Prostate gland (tissue), 2 donors: ENCODE data around the gene UST. TPM values are rescaled to one million over a fixed set of nuclear protein-coding genes. Genes with fewer than 3 reads are reported as not detected.

Experiments
- DNase-seq: peaks from one replicate; pipeline ENCODE4 v3.0.0-alpha.2; 2019; ENCODE audit warnings: low spot score
- H3K27ac ChIP-seq, 2 donors: fragments of 200-600 bp; sonication (generic); 2 replicates each; pipeline ENCODE4 v1.5.1; 2017 to 2019
- H3K27me3 ChIP-seq: fragments of 200-600 bp; sonication (generic); replicated peaks from 2 replicates; pipeline ENCODE4 v1.5.1; 2019; ENCODE audit not compliant: insufficient read depth
- H3K36me3 ChIP-seq, 2 donors: fragments of 200-600 bp; sonication (generic); 1 replicate in 1 of 2; 2 replicates in 1 of 2; pipeline versions ENCODE4 v1.5.1 to v1.8.1; 2017 to 2019
- H3K4me1 ChIP-seq: fragments of 200-600 bp; sonication (generic); replicated peaks from 2 replicates; pipeline ENCODE4 v1.5.1; 2019
- H3K4me3 ChIP-seq, 2 donors: fragments of 200-600 bp; sonication (generic); 2 replicates each; pipeline ENCODE4 v1.5.1; 2017 to 2019
- H3K9me3 ChIP-seq: fragments of 200-600 bp; sonication (generic); 2 replicates; pipeline ENCODE4 v1.5.1; 2017
- CTCF ChIP-seq, 4 experiments: fragments of 200-600 bp in 2 of 4; fragments of 450-650 bp in 2 of 4; sonication (generic) in 2 of 4; IDR thresholded peaks; 1 replicate in 3 of 4; 2 replicates in 1 of 4; pipeline ENCODE4 v1.5.1; 2016 to 2019; ENCODE audit warnings: antibody characterized with exemption in 4 of 4, mild to moderate bottlenecking in 2 of 4, moderate library complexity in 2 of 4
- POLR2A ChIP-seq: fragments of 450-650 bp; IDR thresholded peaks from one replicate; pipeline ENCODE4 v1.6.1; 2016; ENCODE audit warnings: antibody characterized with exemption, mild to moderate bottlenecking
- POLR2AphosphoS5 ChIP-seq: sonication (generic); formaldehyde crosslinking; IDR thresholded peaks from one replicate; pipeline ENCODE4 v1.6.1; 2017; ENCODE audit warnings: antibody characterized with exemption
- WGBS: methylation state at CpG from one replicate; pipeline ENCODE4 v1.1.5; 2018; 5-methylcytosine and 5-hydroxymethylcytosine counted together
- intact Hi-C: fragments of 100-400 bp; cut with DNase I; formaldehyde crosslinking; loops from one replicate; pipeline ENCODE4 v1.14.2; 2022
- total RNA-seq, 2 donors: library from RNA; depleted of rRNA; stranded (reverse); fragments of >200 nt; gene quantifications; one replicate each; pipeline ENCODE4 v1.1.0, GENCODE V29; 2016

The UST gene
- total RNA-seq, 2 donors from 2014 or later = 6.6 to 12.9 TPM

DNA sequence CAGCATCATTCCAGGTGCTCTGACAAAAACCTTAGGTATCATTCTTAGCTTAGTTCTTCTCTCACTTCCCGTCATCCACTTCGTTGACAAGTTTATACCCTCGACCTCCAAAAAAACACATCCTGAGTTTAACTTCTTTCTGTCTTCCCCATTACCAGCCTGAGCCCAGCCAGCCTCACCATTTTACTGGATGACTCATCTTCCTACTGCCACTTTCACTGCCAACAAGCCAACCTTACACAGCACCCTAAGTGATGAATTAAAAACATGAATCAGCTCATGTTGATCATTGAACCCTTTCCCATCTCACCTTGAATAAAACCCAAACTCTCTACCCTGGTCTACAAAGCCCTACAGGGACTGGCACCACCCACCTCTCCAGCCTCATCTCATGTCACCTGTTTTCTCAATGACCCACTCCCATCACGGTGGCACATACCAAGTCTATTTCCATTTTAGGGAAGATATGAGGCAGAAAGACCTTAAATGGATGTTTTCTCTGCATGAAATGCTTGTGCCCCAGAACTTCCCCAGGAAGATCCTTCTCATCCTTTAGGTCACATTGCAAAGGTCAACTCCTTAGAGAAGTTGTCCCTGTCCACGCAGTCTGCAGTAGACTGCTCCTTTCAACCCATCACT is 9.9 kb upstream of the UST start:
- no peak for TF ChIP-seq CTCF (IDR thresholded peaks at IDR 0.05)
- TF ChIP-seq POLR2AphosphoS5 = no peak
- no peak for TF ChIP-seq POLR2A
- intact Hi-C loops = no loop called here
- Histone ChIP-seq H3K36me3 (no peaks in the 10 kb centered on the region), H3K4me1 (no peaks in the 10 kb centered on the region), H3K4me3 (no peak overlapping the region), H3K27me3 (no peaks in the 10 kb centered on the region), H3K27ac (no peak overlapping the region), H3K9me3 (no peaks in the 10 kb centered on the region)
- 87% methylated on average over 5 of the region's 5 CpGs for WGBS
- DNase-seq = no peak

DNA sequence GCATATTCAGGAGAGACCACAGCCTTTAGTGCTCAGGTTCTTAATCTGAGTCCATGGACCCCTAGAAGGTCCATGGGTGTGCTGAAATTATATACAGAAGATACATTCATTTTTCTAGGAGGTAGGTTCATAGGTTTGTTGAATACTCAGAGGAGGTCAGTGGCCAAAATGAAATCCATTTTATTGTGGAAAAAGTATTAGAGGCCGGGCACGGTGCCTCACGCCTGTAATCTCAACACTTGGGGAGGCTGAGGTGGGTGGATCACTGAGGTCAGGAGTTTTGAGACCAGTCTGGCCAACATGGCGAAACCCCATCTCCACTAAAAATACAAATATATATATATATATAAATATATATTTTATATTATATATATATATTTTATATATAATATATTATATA is 9.0 kb upstream of the UST start:
- Histone ChIP-seq H3K27ac (no peak overlapping the region), H3K4me1 (no peaks in the 10 kb centered on the region), H3K4me3 (no peak overlapping the region), H3K27me3 (no peaks in the 10 kb centered on the region), H3K36me3 (no peaks in the 10 kb centered on the region), H3K9me3 (no peaks in the 10 kb centered on the region)
- intact Hi-C loops = no loop called here
- TF ChIP-seq CTCF (IDR thresholded peaks at IDR 0.05) = no peak
- TF ChIP-seq POLR2A = no peak
- no peak for TF ChIP-seq POLR2AphosphoS5
- 97% methylated on average over 4 of the region's 4 CpGs for WGBS
- no peak for DNase-seq

- WGBS = 94% methylated on average over 14 of the region's 14 CpGs
- TF ChIP-seq POLR2AphosphoS5 (no peak), POLR2A (no peak), CTCF (IDR thresholded peaks at IDR 0.05) (no peak)
- Histone ChIP-seq H3K27ac (no peak overlapping the region), H3K4me3 (no peak overlapping the region), H3K9me3 (no peaks in the 10 kb centered on the region), H3K4me1 (no peaks in the 10 kb centered on the region), H3K27me3 (no peaks in the 10 kb centered on the region), H3K36me3 (no peaks in the 10 kb centered on the region)
- intact Hi-C loops = no loop called here
- DNase-seq = no peak
Observed at GRCh38 chr6:148738946-148739821, 7.6 kb upstream of the UST start.

DNA sequence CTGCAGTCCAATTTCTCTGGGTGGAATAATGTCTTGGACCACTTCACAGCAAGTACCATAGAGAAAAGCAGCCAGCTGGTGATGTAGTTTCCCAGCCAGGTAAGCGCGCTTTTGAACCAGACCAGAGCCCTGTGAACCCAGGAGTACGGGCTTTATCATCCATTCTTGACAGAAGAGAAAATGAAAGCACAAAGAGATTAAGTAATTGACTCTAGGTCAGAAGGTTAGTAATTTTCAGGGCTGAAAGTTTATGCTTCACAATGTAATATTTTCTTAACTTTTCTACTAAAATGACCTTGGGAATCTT is 7.1 kb upstream of the UST start:
- H3K27ac ChIP-seq = no peak overlapping the region
- intact Hi-C loops = loop anchor here (10.0 kb wide), 1 partner anchor 165 kb away; no protein-coding TSS in a partner anchor

More for the DNA sequence above, 7.1 kb upstream of the UST start:
- no peak overlapping the region for H3K4me3 ChIP-seq
- no peak for DNase-seq
- H3K4me1 ChIP-seq = no peaks in the 10 kb centered on the region
- H3K36me3 ChIP-seq = no peaks in the 10 kb centered on the region
- no peaks in the 10 kb centered on the region for H3K27me3 ChIP-seq
- 78% methylated on average over 3 of the region's 3 CpGs for WGBS
- no peak for TF ChIP-seq CTCF (IDR thresholded peaks at IDR 0.05)
- no peak for TF ChIP-seq POLR2AphosphoS5
- no peak for TF ChIP-seq POLR2A
- H3K9me3 ChIP-seq = no peaks in the 10 kb centered on the region
